NOMO-1 treated with DMSO at 0.1 percent for 48 hours (cell line): ENCODE results near the gene POU3F3.

Experiments
- DNase-seq: peaks from one replicate; lab custom pipeline; 2025; ENCODE audit not compliant: unreplicated experiment; lab: John Stamatoyannopoulos, UW

POU3F3 gene

DNA sequence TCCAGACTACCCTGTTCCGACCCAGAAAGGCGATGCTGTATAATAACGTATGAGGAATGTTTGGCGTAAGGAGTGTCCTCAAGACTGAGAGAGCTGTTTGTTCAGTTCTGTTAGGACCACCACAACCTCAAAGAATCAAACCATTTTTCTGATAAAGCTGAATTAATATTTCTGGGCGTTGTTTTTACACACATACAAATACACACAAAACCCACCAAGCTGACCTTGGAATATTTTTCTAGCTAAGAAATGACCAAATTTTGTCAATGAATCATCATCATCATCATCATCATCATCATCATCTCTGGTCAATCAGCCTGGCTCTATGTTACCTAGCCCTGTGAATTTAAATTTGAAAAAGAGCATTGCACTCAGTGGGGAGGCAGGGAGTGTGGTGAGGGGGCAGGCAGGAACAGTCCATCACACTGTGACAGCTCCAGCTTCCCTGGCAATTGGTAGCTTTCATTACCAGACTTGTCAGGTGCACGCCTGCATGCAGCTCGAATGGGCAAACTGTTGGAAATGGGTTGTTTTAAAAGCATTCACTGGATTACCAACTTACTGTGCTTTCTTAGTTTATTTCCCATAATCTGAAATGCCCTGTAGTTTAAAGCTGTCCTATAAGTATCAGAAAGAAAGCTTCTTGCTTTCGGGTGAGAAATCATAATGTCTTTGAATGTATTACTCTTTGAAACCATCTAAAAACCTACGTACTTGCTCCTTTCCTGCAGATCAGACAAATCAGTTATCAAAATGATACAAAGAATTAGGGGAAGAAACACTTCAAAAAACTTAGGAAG lies 6.9 kb upstream of the POU3F3 start:
- no peak for DNase-seq

GRCh38 chr2:104847586-104848160 lies 6.2 kb upstream of the POU3F3 start:
- DNase-seq: no peak

- DNase-seq: no peak
These were observed 5.4 kb upstream of the POU3F3 start for GRCh38 chr2:104848526-104848925.

GRCh38 chr2:104849101-104849500 lies 4.8 kb upstream of the POU3F3 start:
- no peak for DNase-seq

DNA sequence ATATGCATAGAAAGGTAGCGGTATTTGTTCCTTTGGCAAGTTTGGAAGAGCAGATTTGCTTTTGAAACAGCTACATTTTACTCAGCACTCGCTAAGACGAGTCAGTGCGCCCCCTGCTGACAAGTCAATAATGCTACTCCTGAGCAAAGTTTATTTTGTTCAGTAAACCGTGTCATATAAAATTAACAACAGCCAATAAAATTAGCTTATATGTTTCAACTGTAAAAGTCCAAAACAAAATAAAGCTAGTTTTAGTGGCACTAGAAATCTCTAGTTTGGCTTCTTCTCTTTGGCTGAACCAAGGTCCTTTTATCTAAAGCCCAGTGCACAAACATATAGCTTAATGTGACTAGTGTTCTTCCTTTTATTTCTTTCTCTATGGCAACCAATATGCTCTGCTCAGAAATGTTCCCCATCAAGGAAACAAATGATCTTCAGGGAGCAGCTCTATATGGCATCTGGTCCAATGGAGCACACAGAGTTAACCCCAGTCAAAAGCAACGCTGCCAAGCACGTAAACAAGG lies 4.2 kb upstream of the POU3F3 start:
- DNase-seq: peak; percentile 48

GRCh38 chr2:104850361-104851290 lies 3.3 kb upstream of the POU3F3 start:
- no peak for DNase-seq

DNA sequence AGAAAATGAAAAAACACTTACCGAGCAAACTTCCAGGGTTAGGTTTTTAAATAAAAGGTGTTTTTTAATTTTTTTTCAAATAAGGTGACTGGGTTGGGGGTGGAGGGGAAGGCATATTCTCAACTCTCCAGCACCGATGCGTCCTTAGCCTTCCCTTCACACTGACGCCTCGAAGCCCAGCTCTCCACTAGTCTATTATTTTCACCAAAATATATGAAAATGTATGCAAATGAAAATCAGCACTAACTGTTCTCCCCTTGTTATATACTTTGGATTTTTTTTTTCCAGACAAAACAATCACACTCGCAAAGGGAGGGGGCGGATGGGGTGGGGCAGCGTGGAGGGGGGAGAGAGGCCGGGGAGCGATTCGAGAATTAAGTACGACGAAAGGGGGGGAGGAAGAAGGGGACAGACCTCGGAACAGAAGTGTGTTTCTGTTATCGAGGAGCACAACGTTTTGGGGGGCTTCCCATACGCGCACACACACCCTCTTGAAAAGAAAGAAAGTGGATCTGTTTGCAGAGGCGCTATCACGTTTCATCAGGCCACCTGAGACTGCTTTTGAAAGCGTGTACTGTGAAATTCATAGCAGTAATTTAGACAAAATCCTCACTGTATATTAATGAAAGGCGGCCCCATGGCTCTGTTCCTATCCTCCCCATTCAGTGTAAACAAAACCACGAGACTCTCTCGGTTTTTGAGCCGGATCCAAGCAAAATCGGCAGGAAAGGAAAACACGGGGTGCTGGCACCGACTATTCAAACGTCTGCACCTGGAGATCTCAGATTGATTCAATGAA lies 2.4 kb upstream of the POU3F3 start:
- no peak for DNase-seq

DNA sequence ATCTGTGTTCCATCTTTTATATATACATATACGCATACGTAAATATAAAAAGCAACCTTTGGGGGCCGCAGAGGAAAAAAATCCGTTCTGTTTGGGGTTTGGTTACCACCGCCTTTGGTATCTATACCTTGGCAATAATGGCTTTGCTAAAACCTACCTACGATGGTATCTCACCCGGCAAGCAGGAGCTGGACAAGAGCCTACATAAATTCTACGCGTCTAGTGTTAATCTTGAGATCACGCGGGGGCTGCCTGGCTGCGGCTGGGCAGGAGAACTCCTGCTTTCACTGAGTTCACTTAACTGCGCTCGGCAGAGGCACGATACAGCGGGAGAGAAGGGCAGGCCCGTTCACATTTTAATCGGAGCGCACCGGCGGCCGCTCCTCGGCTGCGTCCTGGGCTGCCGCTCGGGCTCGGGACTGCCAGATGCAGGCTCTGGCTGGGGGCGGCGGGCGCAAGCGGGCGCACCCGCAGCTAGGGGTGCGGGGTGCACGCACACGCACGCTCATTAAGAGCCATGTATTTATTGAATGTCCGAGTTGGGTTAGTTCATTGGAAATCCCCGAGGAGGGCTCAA lies 1.7 kb upstream of the POU3F3 start:
- DNase-seq: no peak

- no peak for DNase-seq
These were observed 744 bp downstream of the POU3F3 start for GRCh38 chr2:104854498-104855220.

DNA sequence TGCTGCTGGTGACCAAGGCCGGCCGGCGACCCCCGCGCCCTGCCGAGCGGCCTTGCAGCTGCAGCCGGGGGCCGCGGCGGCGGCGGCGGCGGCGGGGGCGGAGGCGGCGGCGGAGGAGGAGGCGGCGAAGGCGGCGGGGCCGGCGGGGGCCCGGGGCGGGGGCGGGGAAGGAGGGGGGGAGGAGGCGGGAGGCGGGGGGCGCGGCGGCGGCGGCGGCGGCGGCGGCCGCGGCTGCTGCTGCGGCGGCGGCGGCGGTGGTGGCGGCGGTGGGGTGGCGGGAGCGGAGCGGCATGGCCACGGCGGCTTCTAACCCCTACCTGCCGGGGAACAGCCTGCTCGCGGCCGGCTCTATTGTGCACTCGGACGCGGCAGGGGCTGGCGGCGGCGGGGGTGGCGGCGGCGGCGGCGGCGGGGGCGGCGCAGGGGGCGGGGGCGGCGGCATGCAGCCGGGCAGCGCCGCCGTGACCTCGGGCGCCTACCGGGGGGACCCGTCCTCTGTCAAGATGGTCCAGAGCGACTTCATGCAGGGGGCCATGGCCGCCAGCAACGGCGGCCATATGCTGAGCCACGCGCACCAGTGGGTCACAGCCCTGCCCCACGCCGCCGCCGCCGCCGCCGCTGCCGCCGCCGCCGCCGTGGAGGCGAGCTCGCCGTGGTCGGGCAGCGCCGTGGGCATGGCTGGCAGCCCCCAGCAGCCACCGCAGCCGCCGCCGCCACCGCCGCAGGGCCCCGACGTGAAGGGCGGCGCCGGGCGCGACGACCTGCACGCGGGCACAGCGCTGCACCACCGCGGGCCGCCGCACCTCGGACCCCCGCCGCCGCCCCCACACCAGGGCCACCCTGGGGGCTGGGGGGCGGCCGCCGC lies 1.5 kb downstream of the POU3F3 start:
- DNase-seq: no peak

- DNase-seq: no peak
These were observed 2.4 kb downstream of the POU3F3 start for GRCh38 chr2:104856086-104856972.

DNA sequence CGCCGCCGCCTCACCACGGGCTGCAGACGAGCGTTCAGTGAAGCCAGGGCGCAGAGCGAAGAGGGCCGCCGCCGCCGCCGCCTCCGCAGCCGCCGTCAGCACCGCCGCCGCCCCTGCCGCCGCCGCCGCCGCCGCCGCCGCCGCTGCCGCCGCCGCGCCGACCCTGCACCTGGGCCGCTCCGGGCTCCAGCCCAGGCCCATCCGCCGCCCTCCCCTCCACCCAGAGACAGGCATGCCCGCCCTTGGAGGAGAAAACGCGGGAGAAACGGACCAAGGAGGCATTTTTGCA lies 3.0 kb downstream of the POU3F3 start:
- no peak for DNase-seq

GRCh38 chr2:104857262-104858005 lies 3.5 kb downstream of the POU3F3 start:
- no peak for DNase-seq

GRCh38 chr2:104858006-104858978 lies 4.4 kb downstream of the POU3F3 start:
- no peak for DNase-seq

DNA sequence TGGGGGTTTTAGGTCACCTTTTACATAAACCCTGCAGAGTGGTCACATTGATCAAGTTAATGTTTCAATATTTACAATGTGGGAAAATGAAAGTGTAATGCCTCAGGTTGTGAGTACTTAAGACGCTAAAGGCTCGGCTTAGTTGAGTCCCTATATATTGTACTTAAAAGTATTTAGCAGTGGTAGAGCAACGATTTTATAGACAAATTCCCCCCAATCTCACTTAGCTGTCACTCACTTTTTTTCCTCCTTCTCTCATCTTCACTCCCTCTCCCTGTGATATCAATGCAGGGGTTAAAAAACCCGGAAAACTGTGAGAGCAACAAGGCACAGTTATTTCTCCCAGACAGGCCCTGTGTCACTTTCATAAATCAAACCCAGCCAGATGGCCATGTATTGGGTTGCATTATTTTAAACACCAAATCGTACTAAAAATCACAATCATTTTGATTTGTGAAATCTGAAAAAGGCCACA lies 5.4 kb downstream of the POU3F3 start:
- DNase-seq: no peak
